HG02943 (cell line): ENCODE results near the gene HMX2.

Experiments
- ATAC-seq: cut with Tn5 transposase; IDR thresholded peaks from one replicate; pipeline ENCODE4 v1.9.1; 2021; ENCODE audit warnings: mild to moderate bottlenecking, low read depth, moderate library complexity; ENCODE audit not compliant: unreplicated experiment

The HMX2 gene

GRCh38 chr10:123180101-123181090, 32.5 kb downstream of the HMX2 start:
- no peak for ATAC-seq

DNA sequence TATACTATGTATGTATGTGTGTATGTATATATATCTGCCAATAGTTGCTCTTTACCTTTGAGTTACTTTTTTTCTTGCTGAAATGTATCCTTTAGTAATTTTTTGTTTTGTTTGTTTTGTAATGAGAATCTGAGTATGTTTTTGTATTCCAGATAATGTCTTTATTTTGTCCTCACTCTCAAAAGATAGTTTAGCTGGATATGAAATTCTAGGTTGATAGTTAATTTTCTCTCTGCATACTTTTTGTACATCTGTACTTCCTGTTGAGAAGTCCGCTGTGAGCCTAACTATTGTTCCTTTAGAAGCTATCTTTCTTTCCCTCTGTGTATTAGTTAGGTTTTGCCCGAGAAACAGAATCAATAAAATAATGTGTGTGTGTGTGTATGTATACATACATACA, 35.8 kb downstream of the HMX2 start:
- ATAC-seq: no peak

DNA sequence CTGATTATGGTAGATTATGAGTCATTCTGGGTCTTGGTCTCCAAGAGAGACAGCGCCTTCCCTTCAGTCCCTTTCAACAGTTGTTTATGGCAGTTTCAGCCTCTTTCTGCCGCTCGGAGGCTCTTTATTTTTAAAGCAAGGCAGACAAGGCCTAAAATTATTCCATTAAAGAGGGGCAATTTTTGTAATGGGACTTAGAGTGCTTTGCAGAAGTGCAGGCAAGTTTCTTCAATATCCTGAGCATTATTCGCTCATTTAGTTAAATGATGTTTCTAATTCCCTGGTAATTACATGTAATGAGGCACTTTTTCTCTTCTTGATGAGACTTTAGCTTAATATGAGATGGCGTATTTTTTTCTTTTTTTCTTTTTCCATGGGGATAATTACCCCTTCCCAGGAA, 39.8 kb downstream of the HMX2 start:
- no peak for ATAC-seq

DNA sequence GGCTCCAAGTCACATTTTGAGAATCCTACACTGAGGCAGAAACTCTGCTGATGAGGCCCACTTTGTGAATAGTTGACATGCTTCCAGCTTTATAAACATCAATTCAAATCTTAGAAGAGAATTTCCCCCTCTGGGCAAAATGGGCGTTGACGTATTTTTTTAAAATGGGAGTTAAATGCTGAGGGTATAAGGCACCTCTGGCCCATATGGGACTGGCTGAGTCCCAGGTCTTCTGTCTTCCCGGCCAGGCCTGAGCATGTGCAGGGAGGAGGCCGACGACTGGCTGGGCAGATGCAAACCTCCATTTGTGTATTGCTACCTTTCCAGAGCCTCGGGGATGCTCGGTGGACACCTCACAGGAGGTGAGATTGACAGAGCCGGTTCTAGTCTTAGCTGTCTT, 44.0 kb downstream of the HMX2 start:
- ATAC-seq: no peak

- no peak for ATAC-seq
Observed at GRCh38 chr10:123194056-123194455, 46.1 kb downstream of the HMX2 start.
